ENCODE results near the gene RPP38.
A peak's percentile ranks its signal among the peaks of the same experiment; 100 is the strongest.

The RPP38 gene

GRCh38 chr10:15097011-15097812 lies at the start of gene RPP38:
RPP38 (plus strand) TSS chr10:15097355; CDS start chr10:15103315, 5,960 bp downstream.
- peak; percentile 91 to 94 (median 92) for DNase-seq (ENCODE audit: low read depth in 3 of 3)

GRCh38 chr10:15049533-15049932 lies 47.6 kb upstream of the RPP38 start:
- no peak for DNase-seq (ENCODE audit: low read depth in 3 of 3)

- DNase-seq (ENCODE audit: low read depth in 3 of 3): no peak
These were observed 45.0 kb upstream of the RPP38 start for GRCh38 chr10:15052121-15052520.

DNA sequence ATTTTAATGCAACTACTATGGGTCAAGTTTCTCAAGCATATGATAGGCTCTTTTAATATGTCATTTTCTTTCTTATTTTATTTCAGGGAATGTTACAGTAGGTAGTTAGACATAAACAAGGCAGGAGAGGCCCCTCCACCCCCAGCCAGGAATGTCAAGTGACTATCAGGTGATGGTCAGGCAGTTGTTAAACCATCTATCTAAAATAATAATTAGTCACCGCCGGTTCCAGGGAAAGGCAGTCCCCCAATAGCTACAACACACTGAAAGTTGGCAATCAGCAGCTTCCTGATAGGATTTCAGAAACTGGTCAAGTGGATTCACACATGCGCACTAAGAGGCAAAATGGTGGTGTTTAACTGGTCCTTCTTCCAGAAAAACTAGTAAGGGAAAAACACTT lies 44.1 kb upstream of the RPP38 start:
- DNase-seq (ENCODE audit: low read depth in 3 of 3): no peak

- no peak for DNase-seq (ENCODE audit: low read depth in 3 of 3)
These were observed 38.5 kb upstream of the RPP38 start for GRCh38 chr10:15058689-15059088.

DNA sequence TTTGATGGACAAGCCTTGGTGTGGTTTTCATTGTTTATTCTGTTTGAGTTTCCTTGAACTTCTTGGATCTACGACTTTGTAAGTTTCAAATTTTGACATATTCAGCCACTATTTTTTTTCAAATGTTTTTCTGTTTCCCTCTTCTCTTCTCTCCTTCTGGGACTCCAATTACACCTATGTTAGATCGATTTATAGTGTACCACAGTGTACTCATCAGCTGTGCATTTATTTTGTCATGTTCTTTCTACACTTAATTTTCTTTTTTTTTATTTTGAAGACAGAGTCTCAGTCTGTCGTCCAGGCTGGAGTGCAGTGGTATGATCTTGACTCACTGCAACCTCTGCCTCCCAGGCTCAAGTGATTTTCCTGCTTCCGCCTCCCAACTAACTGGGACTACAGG lies 37.2 kb upstream of the RPP38 start:
- DNase-seq (ENCODE audit: low read depth in 3 of 3): no peak

- DNase-seq (ENCODE audit: low read depth in 3 of 3): no peak
These were observed 36.5 kb upstream of the RPP38 start for GRCh38 chr10:15060638-15061037.

DNA sequence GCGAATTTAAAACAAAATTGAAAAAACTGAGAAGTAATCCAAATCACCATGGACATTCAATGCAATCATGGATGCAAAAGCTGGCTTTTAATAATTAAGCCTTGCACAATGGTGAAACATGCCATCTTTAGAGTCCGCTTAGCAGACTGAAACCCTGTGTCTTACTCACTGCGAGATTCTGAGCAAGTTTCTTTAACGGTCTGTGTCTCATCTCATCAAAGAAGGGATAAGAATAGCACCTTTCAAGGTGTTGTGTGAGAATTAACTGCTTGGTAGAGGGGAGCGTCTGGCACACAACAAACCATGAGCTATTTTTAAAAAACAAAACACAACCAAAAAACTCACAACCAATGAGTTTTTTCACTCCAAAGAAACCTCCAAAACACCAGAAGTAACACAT lies 30.0 kb upstream of the RPP38 start:
- DNase-seq (ENCODE audit: low read depth in 3 of 3): no peak

DNA sequence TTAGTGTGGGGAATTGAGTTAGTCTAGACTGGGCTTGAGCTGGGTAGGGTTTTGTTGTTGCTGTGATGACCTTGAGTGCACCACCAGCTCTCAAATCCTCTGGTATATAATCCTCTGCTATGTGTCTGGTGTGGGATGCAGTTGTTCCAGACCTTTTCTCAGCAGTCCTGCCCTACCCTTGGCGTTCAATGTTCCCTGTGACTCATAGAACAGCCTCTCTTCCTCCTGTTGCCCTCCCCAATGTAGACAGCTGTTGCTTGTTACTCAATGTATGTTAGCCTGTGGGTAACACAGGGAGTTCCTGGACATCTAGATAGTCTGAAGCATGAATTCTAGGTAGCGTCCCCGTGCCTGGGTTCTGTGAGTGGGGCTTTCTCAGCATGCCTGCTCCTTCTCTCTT lies 28.4 kb upstream of the RPP38 start:
- no peak for DNase-seq (ENCODE audit: low read depth in 3 of 3)

DNA sequence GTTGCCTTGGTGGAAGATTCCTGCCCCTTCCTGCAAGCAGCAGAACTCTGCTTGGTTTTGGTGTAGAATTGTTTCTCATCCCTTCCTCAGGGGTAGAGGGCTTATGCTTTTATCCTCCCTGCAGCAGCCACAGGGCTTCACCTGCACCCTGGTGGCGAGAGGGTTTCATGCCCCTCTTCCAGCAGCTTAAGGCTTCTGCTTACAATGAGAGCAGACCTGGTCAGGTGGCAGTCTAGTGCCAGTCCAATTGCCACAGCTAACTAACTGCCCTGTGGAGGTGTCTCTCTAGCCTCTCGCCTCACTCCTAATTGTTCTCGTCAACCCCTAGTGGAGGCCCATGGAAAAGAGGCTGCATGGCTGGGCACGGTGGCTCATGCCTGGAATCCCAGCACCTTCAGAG lies 27.9 kb upstream of the RPP38 start:
- DNase-seq (ENCODE audit: low read depth in 3 of 3): no peak

GRCh38 chr10:15072358-15072757 lies 24.8 kb upstream of the RPP38 start:
- DNase-seq (ENCODE audit: low read depth in 3 of 3): no peak

DNA sequence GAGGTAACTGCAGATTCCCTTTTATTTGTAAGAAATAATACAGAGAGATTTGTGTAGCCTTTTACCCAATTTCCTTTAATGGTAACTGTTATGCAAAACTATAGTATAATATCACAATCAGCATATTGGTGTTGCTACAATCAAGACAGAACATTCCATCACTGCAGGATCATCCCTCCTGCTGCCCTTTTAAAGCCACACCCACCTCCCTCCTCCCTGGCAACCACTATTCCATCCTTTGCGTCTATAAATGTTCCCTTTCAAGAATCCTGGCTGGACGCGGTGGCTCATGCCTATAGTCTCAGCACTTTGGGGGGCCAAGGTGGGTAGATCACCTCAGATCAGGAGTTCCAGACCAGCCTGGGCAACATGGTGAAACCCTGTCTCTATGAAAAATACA lies 21.7 kb upstream of the RPP38 start:
- no peak for DNase-seq (ENCODE audit: low read depth in 3 of 3)

GRCh38 chr10:15083674-15084501 lies 13.3 kb upstream of the RPP38 start:
- no peak for DNase-seq (ENCODE audit: low read depth in 3 of 3)

- no peak for DNase-seq (ENCODE audit: low read depth in 3 of 3)
These were observed 12.6 kb upstream of the RPP38 start for GRCh38 chr10:15084502-15084922.

DNA sequence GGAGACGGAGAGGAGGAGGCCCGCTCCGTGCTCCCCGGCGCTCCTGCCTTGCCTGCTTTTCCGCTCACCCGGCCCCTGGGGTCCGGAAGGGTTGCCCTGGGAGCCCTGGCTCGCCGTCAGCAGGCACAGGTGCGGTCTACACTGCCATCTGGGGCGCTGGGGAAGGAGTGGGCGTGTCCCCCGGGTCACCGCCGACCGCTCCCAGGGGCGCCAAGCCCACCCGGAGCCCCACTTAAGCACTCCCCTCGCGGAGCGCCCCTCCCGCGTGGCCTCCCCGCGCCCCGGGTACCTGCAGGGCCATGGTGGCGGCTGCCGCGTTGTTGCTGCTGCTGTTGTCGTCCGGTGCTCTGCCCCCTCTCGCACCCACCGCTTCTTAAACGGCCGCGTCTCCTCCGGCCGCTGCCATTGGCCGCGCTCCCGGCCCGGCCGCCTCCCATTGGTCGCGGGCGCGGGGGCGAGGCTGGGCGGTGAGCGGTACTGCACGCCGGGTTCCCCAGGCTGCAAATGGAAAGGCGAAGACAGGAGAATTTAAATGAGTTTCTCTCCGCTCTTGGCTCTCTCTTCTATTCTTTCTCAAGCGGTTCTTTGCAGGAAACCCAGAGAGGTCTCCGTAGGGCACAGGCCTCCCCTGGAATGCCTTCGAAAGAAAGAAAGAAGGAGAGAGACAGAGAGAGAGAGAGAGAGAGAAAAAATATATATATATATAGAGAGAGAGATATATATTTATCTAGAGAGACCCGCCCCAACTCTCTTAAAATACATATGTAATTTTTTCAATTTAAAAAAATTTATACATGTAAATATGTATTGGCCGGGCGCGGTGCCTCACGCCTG lies 8.5 kb upstream of the RPP38 start, which contains the start of gene ACBD7:
Gene ACBD7 (minus strand): TSS at position 349 of the 834 bp plus-strand sequence. CDS start 48 bp downstream, at position 301.
- DNase-seq (ENCODE audit: low read depth in 3 of 3): peak; percentile 68 to 82 (median 74)

- DNase-seq (ENCODE audit: low read depth in 3 of 3): no peak
These were observed 5.7 kb upstream of the RPP38 start for GRCh38 chr10:15091418-15091817.

GRCh38 chr10:15092855-15093408 lies 4.2 kb upstream of the RPP38 start:
- DNase-seq (ENCODE audit: low read depth in 3 of 3): no peak

DNA sequence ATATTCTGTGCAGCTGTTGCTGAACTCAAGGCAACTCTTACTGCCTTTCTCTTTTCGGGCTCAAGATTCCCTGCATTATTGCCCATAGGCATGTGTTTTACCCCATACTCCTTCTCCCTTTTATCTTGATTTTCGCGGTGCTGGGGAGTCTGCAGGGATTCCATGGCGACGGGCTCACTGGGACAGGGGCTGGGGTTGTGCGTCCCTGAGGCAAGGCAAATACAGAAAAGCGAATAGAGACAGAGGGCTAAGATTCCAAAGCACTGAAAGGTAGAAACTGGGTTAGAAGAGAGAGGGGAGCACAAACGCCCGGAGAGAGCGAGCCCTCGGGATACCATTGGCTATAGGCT lies 519 bp upstream of the RPP38 start:
- DNase-seq (ENCODE audit: low read depth in 3 of 3): no peak

GRCh38 chr10:15099886-15100285 lies 2.7 kb downstream of the RPP38 start:
- no peak for DNase-seq (ENCODE audit: low read depth in 3 of 3)

DNA sequence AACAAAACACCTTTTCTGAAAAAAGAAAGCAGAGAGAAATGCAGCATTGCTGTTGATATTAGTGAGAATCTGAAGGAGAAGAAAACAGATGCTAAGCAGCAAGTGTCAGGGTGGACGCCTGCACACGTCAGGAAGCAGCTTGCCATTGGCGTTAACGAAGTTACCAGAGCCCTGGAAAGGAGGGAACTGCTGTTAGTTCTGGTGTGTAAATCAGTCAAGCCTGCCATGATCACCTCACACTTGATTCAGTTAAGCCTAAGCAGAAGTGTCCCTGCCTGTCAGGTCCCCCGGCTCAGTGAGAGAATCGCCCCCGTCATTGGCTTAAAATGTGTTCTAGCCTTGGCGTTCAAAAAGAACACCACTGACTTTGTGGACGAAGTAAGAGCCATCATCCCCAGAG lies 6.4 kb downstream of the RPP38 start:
- DNase-seq (ENCODE audit: low read depth in 3 of 3): no peak

GRCh38 chr10:15106352-15107013 lies 9.3 kb downstream of the RPP38 start:
- DNase-seq (ENCODE audit: low read depth in 3 of 3): peak in 2 of 3 donors; percentile 43 to 61

Data from stimulated activated CD4-positive, alpha-beta T cell treated with anti-CD3 and anti-CD28 coated beads, TNF-alpha, amount 100 ng/mL, for 48 hours (primary cell).